ENCODE measurements around the gene ANK3. TPM values are rescaled to one million over a fixed set of nuclear protein-coding genes. Genes with fewer than 3 reads are reported as not detected.
A peak's percentile ranks its signal among the peaks of the same experiment; 100 is the strongest.

Gene ANK3
- total RNA-seq, 2 donors from 2014 or later, result 41.0 to 113 TPM

- TF ChIP-seq CTCF (IDR thresholded peaks at IDR 0.05) (no peak), POLR2A (IDR thresholded peaks at IDR 0.05) (no peak)
- H3K36me3 ChIP-seq (replicated peaks in 1 of 2; ENCODE audit: insufficient read depth in 1 of 2, low read depth in 2 of 2), result no peaks in the 10 kb centered on the region
- H3K4me1 ChIP-seq, result no peaks in the 10 kb centered on the region
- DNase-seq, result no peak
- H3K4me3 ChIP-seq, result no peak overlapping the region
- ATAC-seq, result no peak
- 82 to 100% methylated on average over 1 of the region's 1 CpG for WGBS, 2 donors
- no peak overlapping the region for H3K27ac ChIP-seq
- intact Hi-C loops (cut with DNase I), result no loop called here
- no peaks in the 10 kb centered on the region for H3K9me3 ChIP-seq
- no peaks in the 10 kb centered on the region for H3K27me3 ChIP-seq
These were observed 4.3 kb downstream of the ANK3 start for GRCh38 chr10:60385399-60385738.

GRCh38 chr10:60384708-60385398, 4.8 kb downstream of the ANK3 start:
- Histone ChIP-seq H3K27me3 (no peaks in the 10 kb centered on the region), H3K27ac (no peak overlapping the region), H3K4me1 (no peaks in the 10 kb centered on the region), H3K4me3 (no peak overlapping the region), H3K36me3 (replicated peaks in 1 of 2; ENCODE audit: insufficient read depth in 1 of 2, low read depth in 2 of 2) (no peaks in the 10 kb centered on the region), H3K9me3 (no peaks in the 10 kb centered on the region)
- DNase-seq (peak in 2 of 4 donors; percentile 22 to 28), ATAC-seq (peak; percentile 67)
- no peak for TF ChIP-seq POLR2A (IDR thresholded peaks at IDR 0.05)
- TF ChIP-seq CTCF (IDR thresholded peaks at IDR 0.05), result no peak
- WGBS, 2 donors, result 71 to 76% methylated on average over 5 of the region's 5 CpGs
- intact Hi-C loops (cut with DNase I), result no loop called here

- TF ChIP-seq CTCF (IDR thresholded peaks at IDR 0.05) (no peak), POLR2A (IDR thresholded peaks at IDR 0.05) (no peak)
- intact Hi-C loops (cut with DNase I), result no loop called here
- Histone ChIP-seq H3K4me1 (no peaks in the 10 kb centered on the region), H3K9me3 (no peaks in the 10 kb centered on the region), H3K36me3 (replicated peaks in 1 of 2; ENCODE audit: insufficient read depth in 1 of 2, low read depth in 2 of 2) (no peaks in the 10 kb centered on the region), H3K4me3 (no peak overlapping the region), H3K27ac (no peak overlapping the region), H3K27me3 (no peaks in the 10 kb centered on the region)
- no peak for DNase-seq
- 85 to 88% methylated on average over 1 of the region's 1 CpG for WGBS, 2 donors
- no peak for ATAC-seq
These were observed 5.7 kb downstream of the ANK3 start for GRCh38 chr10:60384011-60384410.

- 94 to 100% methylated on average over 1 of the region's 1 CpG for WGBS, 2 donors
- Histone ChIP-seq H3K4me1 (no peaks in the 10 kb centered on the region), H3K4me3 (no peak overlapping the region), H3K27me3 (no peaks in the 10 kb centered on the region), H3K9me3 (no peaks in the 10 kb centered on the region), H3K36me3 (replicated peaks in 1 of 2; ENCODE audit: insufficient read depth in 1 of 2, low read depth in 2 of 2) (no peaks in the 10 kb centered on the region), H3K27ac (no peak overlapping the region)
- intact Hi-C loops (cut with DNase I), result no loop called here
- TF ChIP-seq POLR2A (IDR thresholded peaks at IDR 0.05) (no peak), CTCF (IDR thresholded peaks at IDR 0.05) (no peak)
- ATAC-seq (no peak), DNase-seq (no peak)
These were observed 6.6 kb downstream of the ANK3 start for GRCh38 chr10:60382946-60383681.
